GM19023 (cell line): ENCODE results near the gene SRRM2.

ENCODE experiments used
- ATAC-seq: cut with Tn5 transposase; IDR thresholded peaks from one replicate; pipeline ENCODE4 v1.9.1; 2021; ENCODE audit warnings: mild to moderate bottlenecking, moderate library complexity; ENCODE audit not compliant: unreplicated experiment

Gene SRRM2

GRCh38 chr16:2787961-2788360 lies 35.5 kb downstream of the SRRM2 start:
- no peak for ATAC-seq

DNA sequence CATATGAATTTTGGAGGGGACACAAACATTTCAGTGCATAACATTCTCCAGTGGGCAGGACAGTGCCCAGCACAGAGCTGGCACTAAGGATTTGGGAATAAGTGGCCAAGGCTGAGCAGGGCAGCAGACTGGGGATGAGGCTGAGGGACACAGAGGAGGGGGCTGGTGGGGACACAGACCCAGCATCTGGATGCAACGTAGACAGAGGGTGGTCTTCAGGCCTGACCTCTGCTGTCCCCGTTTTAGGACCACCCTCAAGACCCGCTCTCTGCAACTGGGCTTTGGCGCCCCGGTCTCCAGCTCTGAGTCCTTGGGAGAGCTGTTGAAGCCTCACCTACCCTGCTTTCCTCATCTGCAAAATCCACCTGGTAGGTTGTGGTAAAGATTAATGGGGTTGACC lies 38.2 kb downstream of the SRRM2 start:
- no peak for ATAC-seq

DNA sequence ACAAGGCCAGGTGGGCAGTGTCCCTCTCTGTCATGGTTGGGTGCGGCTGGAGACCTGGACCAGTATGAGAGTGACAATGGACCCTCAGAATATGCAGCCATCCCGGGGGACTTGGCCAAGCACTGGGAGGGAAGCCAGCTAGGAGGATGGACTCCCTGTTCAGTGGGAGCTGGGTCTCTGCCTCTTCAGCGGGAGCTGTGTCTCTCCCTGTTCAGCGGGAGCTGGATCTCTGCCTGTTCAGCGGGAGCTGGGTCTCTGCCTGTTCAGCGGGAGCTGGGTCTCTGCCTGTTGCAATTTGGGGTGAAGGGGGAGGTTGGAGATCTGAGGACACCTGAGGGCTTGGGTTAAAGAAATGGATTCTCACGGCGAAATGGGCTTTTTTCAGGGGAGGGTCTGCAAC lies 38.7 kb downstream of the SRRM2 start:
- ATAC-seq = no peak

GRCh38 chr16:2792940-2793339 lies 40.5 kb downstream of the SRRM2 start:
- ATAC-seq = no peak

DNA sequence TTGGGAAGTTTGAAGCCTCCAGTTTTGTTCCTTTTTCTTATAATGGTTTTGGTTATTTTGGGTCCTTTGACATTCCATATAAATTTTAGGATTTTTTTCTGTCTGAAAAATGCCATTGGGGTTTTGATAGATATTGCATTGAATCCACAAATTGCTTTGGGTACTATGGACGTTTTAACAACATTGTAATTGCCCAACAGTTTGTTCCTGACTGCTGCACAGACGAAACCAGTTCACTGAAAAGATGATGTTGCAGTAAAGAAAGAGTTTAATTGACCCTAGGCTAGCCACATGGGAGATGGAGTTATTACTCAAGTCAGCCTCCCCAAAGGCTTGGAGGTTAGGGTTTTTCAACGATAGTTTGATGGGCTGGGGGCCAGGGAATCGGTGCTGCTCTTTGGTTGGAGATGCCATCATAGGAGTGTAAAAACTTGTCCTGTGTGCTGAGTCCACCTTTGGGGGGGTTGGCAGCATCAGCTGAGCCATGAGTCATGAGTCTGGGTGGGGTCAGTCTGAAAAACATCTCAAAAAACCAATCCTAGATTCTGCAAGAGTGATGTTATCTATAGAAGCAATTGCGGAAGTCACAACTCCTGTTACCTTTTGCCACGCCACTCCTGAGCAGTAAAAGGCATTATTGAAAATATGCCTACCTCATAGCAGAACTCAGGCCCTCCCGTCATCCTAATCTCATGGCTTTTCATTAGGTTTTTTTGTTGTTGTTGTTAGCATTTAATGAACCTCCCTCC lies 43.1 kb downstream of the SRRM2 start:
- ATAC-seq = no peak

GRCh38 chr16:2798723-2799204 lies 46.3 kb downstream of the SRRM2 start:
- no peak for ATAC-seq

GRCh38 chr16:2799205-2799858 lies 46.9 kb downstream of the SRRM2 start:
- no peak for ATAC-seq

DNA sequence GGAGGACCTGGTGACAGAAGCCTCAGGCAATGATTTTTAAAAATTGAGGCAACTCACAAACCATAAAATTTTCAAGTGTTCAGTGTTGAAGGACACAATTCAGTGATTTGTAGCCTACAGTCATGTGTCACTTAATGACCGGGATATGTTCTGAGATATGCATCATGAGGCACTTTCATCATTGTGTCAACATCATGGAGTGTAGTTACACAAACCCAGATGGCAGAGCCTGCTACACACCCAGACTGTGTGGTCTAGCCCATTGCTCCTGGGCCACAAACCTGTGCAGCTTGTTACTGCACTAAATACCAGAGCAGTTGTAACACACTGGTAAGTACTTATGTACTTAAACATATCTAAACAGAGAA lies 47.4 kb downstream of the SRRM2 start:
- no peak for ATAC-seq

DNA sequence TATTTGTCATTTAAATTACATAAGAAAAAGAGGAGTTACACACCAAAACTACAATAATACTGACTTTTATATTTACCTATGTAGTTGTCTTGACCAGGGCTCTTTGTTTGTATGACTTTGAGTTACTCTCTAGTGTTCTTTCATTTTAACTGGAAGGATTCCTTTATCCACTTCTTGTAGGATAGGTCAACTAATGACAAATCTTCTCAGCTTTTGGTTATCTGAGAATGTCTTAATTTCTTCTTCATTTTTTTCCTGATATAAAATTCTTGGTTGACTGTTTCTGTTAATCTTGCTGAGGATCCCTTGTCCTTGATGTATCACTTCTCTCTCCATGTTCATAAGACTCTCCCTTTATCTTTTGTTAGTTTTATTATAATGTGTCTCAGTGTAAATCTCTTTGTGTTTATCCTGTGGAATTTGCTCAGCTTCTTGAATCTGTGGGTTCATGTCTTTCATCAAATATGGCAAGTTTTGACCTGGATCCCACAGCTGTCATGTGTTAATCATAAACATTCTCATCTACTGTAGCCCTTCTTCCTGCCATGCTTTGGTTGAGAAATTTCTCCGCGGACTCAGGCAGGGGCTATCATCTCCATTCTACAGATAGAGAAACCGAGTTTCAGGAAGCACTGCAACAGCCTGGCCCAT lies 51.2 kb downstream of the SRRM2 start:
- ATAC-seq = no peak

GRCh38 chr16:2804728-2805127 lies 52.3 kb downstream of the SRRM2 start:
- no peak for ATAC-seq

DNA sequence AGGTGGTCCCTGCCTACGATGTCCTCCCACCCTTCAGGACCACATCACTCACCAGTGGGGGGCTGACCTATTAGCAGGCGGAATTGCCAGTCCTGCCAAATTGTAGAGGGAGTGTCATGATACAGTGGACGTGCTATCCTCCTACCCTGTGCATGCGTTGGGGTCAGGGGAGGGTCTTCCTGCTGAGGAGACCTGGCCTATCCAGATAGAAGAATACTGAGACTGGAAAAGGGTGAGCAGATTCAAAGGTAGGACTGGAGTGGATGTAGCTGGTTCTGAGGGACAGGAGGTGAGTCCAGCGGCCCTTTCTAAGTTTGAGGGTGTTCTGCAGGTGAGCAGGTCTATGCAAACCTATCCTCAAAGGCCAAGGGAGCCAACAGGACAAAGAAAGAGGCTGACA lies 53.8 kb downstream of the SRRM2 start:
- ATAC-seq = no peak

DNA sequence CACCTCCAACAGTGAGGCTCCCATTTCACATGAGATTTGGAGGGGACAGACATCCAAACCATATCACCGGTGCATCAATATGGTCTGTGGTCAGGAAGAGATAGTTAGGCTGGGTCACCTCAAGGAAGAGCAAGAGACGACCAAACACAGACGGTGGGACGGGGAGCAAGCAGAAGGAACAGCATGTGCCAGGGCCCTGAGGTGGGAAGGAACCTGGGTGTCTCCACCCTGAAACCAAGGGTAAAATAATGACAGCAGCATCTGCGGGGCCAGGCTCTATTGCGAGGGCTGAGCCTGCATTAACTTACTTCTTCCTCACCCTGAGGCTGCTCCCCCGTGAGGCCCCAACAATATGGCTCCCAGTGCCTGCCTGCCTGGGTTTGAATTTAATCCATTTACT lies 55.7 kb downstream of the SRRM2 start:
- ATAC-seq = no peak

- no peak for ATAC-seq
Observed at GRCh38 chr16:2809149-2809760, 56.8 kb downstream of the SRRM2 start.

DNA sequence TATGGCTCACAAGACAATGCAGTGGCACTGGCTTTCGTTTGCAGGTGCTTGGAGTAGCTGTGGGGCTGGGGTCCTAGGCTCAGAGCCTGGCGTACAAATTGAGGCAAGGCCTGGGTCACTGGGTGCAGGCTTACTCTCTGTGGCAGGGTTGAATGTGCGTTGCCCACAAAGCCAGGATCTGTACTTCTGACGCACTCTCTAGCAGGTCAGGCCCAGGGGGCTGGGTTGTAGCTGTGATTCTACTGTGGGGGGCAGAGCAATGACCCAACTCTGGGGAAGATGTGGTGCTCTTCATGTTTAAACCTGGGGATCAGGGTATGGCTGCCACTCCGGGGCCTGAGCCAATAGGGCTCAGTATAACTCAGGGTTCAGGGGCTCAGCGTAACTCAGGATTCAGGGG lies 58.2 kb downstream of the SRRM2 start:
- ATAC-seq = no peak

GRCh38 chr16:2811703-2812471 lies 59.4 kb downstream of the SRRM2 start:
- no peak for ATAC-seq

GRCh38 chr16:2813771-2814221 lies 61.4 kb downstream of the SRRM2 start:
- no peak for ATAC-seq

- no peak for ATAC-seq
Observed at GRCh38 chr16:2814551-2815298, 62.3 kb downstream of the SRRM2 start.

DNA sequence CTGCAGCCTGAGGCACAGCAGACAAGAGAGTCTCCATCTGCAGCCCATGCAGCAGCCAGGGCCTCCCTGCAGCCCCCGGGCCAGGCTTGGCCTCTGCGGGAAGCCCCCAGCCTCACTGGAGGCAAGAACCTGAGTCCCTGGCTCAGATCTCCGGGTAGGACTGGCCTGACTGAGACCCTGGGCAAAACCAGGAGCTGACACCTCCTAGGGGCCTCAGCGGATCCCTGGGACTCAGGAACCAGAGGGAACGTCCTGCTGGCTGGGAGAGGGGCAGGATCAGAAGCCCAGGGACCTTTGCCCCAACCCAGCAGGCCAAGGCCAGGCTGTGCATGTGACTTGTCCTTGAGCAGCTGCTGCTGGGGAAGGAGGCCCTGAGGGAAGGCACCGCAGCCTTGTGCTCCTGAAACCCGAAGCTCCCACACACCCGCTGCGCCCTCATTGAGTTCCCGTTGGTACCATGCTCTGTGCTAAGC lies 62.9 kb downstream of the SRRM2 start:
- no peak for ATAC-seq

DNA sequence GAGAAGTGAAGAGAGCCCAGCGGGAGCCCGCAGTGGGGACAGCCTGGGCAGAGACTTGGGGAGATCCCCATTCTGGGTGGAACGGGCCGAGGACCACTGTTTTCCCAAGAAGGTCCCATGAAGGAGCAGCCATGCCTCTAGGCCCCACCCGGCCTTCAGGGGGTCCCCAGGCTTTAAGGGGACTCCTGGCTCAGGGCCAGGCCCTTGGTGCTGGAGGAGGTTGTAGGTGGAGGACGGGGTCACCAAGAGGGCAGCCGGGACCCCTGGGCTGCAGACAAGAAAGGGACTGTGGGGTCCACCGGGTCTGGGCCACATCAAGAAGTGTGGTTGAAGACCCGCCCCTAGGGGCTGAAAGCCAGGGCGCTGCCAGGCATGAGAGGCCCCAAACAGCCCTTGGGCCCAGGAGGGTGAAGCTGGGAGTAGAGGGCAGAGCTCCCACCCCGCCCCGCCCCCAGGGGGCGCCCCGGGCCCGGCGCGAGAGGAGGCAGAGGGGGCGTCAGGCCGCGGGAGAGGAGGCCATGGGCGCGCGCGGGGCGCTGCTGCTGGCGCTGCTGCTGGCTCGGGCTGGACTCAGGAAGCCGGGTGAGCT lies 64.4 kb downstream of the SRRM2 start, which contains the start of gene PRSS21:
Gene PRSS21, plus strand, starts transcription at position 487 of the 589 bp plus-strand sequence. Its CDS starts 32 bp downstream, at position 519.
- ATAC-seq = no peak
